HG03025 (cell line): ENCODE data around the gene PIMREG.

Experiments used
- ATAC-seq: cut with Tn5 transposase; IDR thresholded peaks from one replicate; pipeline ENCODE4 v1.9.1; 2021; ENCODE audit warnings: mild to moderate bottlenecking, moderate library complexity; ENCODE audit not compliant: unreplicated experiment, low FRiP score

The PIMREG gene, protein sequence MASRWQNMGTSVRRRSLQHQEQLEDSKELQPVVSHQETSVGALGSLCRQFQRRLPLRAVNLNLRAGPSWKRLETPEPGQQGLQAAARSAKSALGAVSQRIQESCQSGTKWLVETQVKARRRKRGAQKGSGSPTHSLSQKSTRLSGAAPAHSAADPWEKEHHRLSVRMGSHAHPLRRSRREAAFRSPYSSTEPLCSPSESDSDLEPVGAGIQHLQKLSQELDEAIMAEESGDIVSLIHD

GRCh38 chr17:6443692-6444570, at the start of gene PIMREG:
TSS of gene PIMREG (plus strand) at chr17:6444455. CDS start at chr17:6445111, 656 bp downstream.
- ATAC-seq: peak; percentile 79

DNA sequence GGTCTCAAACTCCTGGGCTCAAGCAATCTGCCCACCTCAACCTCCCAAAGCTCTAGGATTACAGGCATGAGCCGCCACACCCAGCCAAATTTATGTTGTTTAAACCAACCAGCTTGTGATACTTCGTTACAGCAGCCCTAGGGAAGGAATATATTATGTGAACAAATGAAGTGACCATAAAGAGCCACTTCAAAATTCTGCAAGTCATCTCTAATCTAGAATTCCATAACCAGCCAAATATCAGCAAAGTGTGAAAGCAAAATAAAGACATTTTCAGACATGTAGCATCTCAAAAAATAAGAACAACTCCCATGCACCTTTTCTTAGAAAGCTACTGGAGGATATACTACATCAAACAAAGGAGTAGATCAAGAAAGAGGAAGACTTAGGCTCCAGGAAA, 45.3 kb upstream of the PIMREG start:
- no peak for ATAC-seq

DNA sequence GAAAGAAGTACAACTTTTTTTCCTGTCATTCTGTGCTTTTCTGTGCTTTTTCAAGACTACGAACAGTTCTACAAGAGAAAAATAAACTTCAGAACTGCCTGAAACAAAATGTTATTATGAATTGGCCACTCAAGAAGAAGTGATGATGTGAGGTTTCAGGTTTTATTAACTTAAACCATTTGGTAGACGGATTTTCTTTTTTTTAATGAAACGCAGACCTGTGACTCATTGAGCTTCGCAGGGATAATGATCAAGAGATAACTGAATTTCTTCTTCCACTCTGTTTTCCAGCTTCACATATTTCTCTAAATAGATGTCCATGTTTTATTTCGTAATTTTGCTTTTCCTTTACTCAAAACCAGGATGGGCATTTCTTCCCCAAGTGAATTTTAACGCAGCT, 42.0 kb upstream of the PIMREG start:
- no peak for ATAC-seq

GRCh38 chr17:6408276-6408675, 36.0 kb upstream of the PIMREG start:
- no peak for ATAC-seq

DNA sequence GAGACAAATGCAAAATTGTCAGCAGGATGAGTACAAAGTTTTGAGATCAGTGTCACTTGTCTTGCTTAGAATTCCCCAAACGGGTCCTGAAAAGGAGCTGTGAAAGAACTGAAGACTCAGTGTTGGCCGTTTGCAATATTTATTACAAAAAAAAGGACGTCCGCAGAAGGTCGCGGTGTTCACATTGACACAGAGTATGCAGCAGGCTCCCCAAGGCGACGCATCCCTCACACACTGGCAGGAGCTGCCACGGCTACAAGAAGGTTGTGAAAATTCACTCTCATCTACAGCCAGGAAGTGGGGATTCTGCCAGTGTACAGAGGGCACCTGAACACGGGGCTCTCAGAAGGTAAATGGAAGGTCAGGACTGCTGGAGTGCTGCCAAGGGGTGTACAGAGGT, 35.5 kb upstream of the PIMREG start:
- ATAC-seq: no peak

DNA sequence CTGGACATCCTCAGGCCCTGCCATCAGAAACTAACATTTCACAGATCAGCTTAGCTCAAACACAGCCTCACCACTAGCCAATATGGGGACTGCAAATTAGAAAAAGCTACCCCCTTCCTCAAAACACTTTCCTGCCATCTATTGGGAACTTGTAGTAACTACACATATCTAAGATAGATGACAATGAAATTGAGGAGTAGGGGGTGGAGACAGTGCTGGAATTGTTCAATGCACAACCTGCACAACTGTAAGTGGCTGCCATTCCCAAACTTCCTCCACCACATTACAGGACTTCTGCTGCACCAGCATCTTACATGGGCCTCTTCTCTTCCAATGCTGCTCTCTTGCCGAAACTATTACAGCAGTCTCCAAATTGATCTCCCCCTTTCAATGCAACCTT, 31.2 kb upstream of the PIMREG start:
- ATAC-seq: no peak

- no peak for ATAC-seq
These were observed 28.6 kb upstream of the PIMREG start for GRCh38 chr17:6415616-6416015.

- no peak for ATAC-seq
These were observed 24.0 kb upstream of the PIMREG start for GRCh38 chr17:6420173-6420641.

DNA sequence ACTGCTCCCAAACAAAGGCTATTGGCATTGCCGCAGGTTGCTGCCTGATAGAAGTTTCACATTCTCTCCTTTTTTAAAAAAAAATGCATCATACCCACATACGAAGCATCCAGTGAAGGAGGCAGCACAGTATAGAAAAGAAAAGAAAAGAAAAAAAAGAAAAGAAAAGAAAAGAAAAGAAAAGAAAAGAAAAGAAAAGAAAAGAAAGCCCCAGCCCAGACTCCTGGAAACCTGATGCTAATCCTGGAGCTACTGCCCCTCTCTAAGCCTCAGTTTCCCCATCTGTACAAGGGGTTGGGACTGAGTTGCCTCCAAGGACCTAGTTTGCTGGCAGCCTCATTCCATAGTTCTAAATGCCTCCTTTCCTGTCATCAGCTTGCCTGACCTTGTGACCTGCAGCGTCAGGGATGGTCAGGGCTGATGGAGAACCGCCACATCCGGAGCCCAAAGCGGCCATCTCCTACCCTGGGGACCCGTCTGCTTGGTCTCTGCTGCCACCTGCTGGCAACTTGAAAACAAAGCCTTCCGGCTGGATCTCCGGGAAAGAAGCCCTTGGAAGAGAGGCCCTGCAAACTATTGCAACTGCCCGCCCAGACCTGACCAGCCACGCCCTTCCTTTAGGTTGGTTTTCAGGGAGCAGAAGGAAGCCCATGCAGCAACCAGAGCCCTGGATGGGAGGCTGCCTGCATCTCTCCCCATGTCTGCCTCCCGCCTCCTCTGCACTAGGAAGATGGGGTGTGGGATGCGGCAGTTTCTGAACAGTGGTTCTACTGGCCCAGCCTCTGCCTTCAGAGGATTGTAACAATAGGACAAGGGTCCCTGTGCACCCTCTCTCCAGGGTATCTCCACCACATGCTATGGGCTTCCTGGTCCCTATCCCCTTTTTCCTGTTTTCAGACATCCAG, 22.3 kb upstream of the PIMREG start:
- no peak for ATAC-seq

GRCh38 chr17:6422654-6423241, 21.5 kb upstream of the PIMREG start:
- no peak for ATAC-seq

DNA sequence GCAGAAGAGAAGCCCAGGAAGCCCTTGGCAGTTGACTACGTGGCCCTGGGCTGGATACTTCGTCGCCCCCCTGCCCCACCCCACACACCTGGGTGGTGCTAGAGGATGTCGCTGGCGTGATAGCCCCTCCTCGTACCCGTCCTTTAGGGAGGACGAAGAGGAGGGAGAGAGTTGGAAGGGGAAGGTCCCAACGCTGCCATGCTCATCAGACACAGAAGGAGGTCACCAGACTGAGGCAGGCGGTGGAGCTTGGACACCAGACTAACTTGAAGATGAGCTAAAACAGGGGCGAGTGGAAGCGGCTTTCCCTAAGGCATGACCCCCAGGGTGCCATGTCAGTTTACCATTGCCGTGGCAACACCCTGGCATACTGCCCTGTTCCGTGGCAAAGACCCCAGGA, 20.3 kb upstream of the PIMREG start:
- no peak for ATAC-seq

GRCh38 chr17:6425407-6425806, 18.8 kb upstream of the PIMREG start:
- no peak for ATAC-seq

DNA sequence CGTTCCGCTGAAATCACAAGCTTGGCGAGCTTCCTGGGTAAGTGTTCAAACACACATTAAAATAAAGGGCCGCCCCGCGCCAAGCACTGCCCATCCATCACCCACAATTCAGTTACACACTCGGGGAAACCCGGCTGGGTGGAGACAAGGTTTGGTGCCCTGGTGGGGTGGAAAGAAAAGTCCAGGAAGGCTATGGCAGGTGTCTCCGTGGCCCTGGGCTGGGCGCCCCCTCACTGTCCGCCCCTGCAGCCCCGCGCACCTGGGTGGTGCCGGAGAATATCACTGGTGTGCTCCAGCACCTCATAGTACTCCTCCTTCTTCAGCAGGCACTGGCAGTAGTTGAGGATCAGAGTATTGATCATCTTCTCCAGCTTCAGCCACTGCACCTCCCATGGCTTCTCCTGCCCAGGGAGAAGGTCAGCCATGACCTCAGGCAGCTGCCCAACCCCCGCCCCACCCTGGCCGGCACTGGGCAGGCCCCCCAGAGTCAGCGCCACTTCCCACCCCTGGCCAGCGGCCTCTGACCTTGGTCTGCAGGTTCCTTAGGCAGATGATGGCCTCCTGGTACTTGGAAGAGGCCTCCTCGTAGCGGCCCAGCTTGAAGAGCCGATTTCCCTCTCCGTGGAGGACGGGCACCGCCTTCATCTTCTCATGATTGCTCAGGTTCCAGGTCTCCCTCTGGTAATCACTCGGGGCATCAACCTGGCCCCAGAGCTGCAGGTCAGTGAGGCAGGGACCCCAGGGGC, 17.7 kb upstream of the PIMREG start:
- ATAC-seq: no peak

DNA sequence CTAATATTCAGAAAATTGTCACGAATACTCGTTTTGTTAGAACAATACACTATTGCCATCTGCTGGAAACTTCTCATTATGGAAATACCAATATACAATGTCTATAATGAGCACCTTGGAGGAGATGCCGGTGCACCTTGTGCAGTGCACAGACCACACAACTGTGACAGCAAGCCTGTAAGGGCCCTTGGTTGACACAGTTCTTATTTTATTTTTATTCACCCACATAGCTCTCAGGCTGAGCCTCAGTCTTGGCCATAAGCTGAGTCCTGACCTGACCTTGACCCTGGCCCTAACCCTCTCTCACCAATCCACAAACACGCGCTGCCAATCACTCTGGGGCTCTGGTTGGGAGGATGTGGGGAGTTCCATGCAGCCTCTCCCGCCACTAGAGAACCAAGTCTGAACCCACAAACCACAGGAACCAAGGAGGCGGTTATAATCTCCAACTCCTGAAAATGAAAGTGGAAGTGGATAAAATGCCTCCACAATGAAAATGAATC, 16.9 kb upstream of the PIMREG start:
- no peak for ATAC-seq

DNA sequence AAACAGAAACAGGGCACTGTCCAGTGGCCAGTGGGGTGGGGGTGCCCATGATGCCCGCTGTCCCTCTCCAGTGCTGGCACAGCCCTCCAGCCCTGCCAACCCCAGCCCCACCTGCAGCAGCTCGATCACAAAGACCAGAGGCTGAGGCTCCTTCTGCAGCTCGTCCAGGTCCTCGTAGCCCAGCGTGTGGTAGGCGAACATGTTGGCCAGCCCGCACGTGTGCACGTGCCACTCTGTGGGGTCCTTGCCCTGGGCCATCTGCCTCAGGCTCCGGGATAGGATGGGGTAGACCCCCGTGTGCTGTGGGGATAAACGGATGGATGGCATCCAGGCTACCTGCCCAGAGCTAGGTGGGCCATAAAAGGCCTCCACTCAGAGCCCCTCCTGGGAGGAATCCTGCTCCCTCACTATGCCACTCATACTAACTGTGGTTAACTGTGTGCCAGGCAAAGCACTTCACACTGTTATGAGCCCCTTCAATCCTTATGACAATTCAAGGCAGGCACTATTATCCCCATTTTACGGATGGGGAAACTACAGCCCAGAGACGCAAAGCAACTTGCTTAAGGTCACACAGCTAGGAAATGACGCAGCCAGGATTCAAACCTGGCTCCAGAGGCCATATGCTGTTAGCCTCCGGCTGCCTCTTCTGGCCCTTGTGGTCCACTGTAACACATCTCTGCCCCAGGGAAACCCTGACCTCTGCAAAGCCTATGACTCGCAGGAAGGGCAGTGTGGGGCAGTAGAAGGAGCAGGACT, 15.9 kb upstream of the PIMREG start:
- ATAC-seq: no peak

- ATAC-seq: no peak
These were observed 15.0 kb upstream of the PIMREG start for GRCh38 chr17:6429266-6429665.

DNA sequence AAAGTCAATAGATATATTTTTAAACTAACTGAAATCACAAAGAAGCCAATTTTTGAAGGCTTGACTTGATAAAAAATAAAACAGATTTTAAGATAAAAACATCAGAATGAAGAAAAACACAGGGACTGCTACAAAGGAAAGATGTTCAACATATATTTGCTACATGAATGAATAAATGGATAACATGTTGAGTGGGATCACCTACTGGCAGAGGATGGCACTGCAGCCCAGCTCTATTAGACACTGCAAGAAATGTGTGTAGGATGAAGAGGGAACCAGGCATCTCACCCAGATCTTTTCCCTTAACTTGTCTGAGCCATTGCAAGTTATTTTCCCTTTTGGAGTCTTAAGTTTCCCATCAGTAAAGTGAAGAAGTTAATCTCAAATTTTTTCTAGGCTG, 13.5 kb upstream of the PIMREG start:
- ATAC-seq: no peak

DNA sequence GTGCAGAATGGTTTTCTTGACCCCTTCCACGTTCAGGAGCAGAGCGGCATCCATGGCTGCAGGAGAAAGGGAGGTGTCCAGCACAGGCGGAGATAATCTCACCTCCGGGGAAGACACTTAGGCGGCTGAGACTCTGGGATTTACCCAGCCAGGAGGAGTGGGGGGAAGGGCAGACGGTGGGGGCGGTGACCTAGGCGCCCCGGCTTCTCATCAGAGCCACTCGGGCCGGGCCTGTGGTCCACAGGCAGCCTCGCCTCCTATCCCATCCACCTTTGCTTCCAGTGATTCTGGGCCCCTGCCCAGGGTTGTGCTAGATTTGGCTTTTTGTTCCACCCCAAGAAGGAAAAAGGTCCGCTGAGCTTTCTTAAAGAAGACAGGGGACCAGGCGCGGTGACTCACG, 9.2 kb upstream of the PIMREG start, which contains the start of gene AIPL1:
Gene AIPL1, minus strand, starts transcription at position 71 of the 400 bp plus-strand sequence. Its CDS starts 17 bp downstream, at position 54.
- ATAC-seq: no peak

DNA sequence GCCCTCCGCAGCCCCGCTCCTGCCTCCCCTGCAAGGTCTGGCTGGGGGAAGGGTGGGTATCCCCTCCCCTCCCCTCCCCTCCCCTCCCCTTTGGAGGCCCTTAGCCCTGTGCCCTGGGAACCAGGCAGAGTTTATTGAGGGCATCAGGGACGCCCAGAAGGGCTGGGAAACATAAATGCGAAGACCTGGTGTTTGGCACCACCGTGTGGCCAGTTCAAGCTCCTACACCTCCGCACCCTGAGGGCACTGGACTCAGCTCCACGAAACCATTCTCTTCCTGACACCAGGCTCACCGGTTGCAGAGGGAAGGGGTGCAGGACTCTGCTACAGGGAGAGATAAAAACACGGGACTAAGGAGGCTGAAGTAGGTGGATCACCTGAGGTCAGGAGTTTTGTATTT, 8.3 kb upstream of the PIMREG start:
- no peak for ATAC-seq
